RWPE2 (cell line): Measurements from ENCODE around the gene KAZN.

ENCODE experiments used
- ATAC-seq: fragments of 200-7000 bp; cut with Tn5 transposase; 3 replicates; pipeline ENCODE4 v1.9.1; 2021; ENCODE audit warnings: low read depth
- DNase-seq: peaks from one replicate; pipeline ENCODE4 v3.0.0-alpha.2; 2020; ENCODE audit warnings: low spot score
- H3K27ac ChIP-seq: fragments of 450-650 bp; 2 replicates; pipeline ENCODE4 v1.5.1; 2017; ENCODE audit warnings: mild to moderate bottlenecking; ENCODE audit not compliant: poor library complexity, severe bottlenecking
- H3K27me3 ChIP-seq: fragments of 250-450 bp; sonication (Bioruptor Pico); 2 replicates; pipeline ENCODE4 v1.5.1; 2021; ENCODE audit warnings: mild to moderate bottlenecking, moderate library complexity; ENCODE audit not compliant: insufficient read depth, poor library complexity, severe bottlenecking
- H3K36me3 ChIP-seq: fragments of 250-450 bp; sonication (Bioruptor Pico); 2 replicates; pipeline ENCODE4 v1.5.1; 2020; ENCODE audit warnings: low read depth, mild to moderate bottlenecking, moderate library complexity
- H3K4me1 ChIP-seq: fragments of 250-450 bp; sonication (Bioruptor Pico); 2 replicates; pipeline ENCODE4 v1.5.1; 2021; ENCODE audit warnings: mild to moderate bottlenecking, moderate library complexity; ENCODE audit not compliant: insufficient read depth, poor library complexity, severe bottlenecking
- H3K4me3 ChIP-seq: fragments of 250-450 bp; sonication (Bioruptor Pico); 2 replicates; pipeline ENCODE4 v1.5.1; 2021; ENCODE audit warnings: mild to moderate bottlenecking, moderate library complexity; ENCODE audit not compliant: severe bottlenecking
- H3K9me3 ChIP-seq: fragments of 250-450 bp; sonication (Bioruptor Pico); 2 replicates; pipeline ENCODE4 v1.5.1; 2021; ENCODE audit warnings: mild to moderate bottlenecking, moderate library complexity; ENCODE audit not compliant: severe bottlenecking
- TF ChIP-seq, protein P1 (sequence below): fragments of 450-650 bp; IDR thresholded peaks from one replicate; pipeline ENCODE4 v1.5.1; 2017; ENCODE audit warnings: mild to moderate bottlenecking, moderate library complexity; ENCODE audit not compliant: poor library complexity, severe bottlenecking

Gene KAZN

DNA sequence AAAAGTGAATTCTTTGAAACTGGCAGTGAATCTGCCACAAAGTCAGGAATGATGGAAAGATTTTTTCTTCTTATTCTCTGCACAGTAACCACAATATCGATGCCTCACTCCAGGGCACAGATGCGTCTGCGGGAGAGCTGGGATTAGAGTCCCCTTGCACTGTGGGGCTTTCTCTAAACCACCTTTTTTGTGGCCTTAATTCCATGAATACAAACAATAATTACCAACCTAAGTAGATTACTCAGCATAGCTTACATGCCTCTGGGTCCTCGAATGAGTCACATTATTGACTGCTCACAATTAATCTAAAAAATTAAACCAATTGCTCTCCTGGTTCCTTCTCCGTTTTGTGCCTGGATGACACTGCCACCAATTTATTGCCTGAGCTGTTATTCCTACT is 125.8 kb downstream of the KAZN start:
- peak; percentile 44; the same call in 1 of the 3 replicates for ATAC-seq
- TF ChIP-seq, protein P1, sequence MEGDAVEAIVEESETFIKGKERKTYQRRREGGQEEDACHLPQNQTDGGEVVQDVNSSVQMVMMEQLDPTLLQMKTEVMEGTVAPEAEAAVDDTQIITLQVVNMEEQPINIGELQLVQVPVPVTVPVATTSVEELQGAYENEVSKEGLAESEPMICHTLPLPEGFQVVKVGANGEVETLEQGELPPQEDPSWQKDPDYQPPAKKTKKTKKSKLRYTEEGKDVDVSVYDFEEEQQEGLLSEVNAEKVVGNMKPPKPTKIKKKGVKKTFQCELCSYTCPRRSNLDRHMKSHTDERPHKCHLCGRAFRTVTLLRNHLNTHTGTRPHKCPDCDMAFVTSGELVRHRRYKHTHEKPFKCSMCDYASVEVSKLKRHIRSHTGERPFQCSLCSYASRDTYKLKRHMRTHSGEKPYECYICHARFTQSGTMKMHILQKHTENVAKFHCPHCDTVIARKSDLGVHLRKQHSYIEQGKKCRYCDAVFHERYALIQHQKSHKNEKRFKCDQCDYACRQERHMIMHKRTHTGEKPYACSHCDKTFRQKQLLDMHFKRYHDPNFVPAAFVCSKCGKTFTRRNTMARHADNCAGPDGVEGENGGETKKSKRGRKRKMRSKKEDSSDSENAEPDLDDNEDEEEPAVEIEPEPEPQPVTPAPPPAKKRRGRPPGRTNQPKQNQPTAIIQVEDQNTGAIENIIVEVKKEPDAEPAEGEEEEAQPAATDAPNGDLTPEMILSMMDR = no peak
- Histone ChIP-seq H3K4me1 (no peaks in the 10 kb centered on the region), H3K36me3 (no peaks in the 10 kb centered on the region), H3K9me3 (no peaks in the 10 kb centered on the region), H3K4me3 (no peak overlapping the region), H3K27ac (no peak overlapping the region), H3K27me3 (no peaks in the 10 kb centered on the region)
- DNase-seq = no peak

DNA sequence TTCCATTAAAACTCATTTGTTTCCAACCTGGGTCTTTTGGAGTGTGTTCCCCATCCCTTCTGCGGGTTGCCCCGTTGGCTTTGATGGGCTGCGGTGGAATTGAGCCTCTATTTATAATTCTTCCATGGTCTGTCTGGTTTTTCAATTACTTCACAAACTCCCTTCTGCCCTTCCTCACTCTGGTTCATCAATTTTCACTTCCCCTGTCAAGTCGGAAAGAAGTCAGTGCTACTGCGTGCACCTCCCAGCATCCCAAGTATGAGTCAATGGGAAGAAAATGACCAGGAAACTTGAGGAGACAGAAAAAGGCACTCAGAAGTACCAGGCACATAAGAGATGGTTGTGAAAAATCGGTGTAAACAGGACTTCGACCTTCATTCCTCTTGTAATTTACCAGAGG is 126.2 kb downstream of the KAZN start:
- Histone ChIP-seq H3K4me1 (no peaks in the 10 kb centered on the region), H3K9me3 (no peaks in the 10 kb centered on the region), H3K36me3 (no peaks in the 10 kb centered on the region), H3K27me3 (no peaks in the 10 kb centered on the region), H3K27ac (no peak overlapping the region), H3K4me3 (no peak overlapping the region)
- TF ChIP-seq, protein P1 = no peak
- no peak for DNase-seq
- no peak for ATAC-seq

DNA sequence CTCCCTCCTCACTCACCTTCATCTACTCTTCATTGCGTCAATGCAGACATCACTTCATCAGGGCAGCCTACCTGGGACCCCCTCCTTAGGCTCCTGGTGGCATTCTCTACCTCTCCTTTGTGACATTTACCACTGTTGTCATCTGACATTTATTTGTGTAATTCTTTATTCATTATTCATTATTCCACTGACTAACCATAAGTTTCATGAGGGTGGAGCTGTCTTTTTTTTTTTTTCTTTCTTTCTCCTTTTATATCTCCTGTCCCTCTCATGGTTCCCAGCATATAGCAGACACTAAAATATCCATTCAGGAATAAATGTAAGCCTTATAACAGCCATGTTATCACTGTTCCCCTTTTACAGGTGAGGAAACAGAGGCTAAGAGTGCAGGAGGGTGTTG is 126.8 kb downstream of the KAZN start:
- Histone ChIP-seq H3K27ac (no peak overlapping the region), H3K36me3 (no peaks in the 10 kb centered on the region), H3K27me3 (no peaks in the 10 kb centered on the region), H3K9me3 (no peaks in the 10 kb centered on the region), H3K4me1 (no peaks in the 10 kb centered on the region), H3K4me3 (no peak overlapping the region)
- TF ChIP-seq, protein P1 = no peak
- ATAC-seq (no peak), DNase-seq (no peak)

DNA sequence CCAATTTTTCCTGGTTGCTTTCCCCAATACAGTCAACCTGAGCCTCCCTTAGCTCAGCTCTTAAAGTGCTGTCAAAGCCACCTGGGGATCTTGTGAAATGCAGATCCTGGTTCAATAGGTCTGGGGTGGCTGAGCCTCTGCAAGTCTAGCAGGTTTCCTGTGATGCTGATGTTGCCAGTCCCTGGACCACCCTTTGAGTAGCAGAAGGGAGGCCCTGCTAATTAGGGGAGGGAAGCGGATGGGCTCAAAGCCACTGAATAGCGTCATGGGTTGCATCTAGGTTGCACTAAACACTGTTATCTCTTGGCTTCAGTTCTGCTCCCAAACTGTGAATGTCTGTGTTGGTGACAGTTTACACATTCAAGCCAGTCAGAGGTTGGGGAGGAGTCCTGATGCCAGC is 127.2 kb downstream of the KAZN start:
- H3K4me1 ChIP-seq = no peaks in the 10 kb centered on the region
- no peak for DNase-seq
- no peak overlapping the region for H3K27ac ChIP-seq
- ATAC-seq = no peak
- H3K27me3 ChIP-seq = no peaks in the 10 kb centered on the region
- H3K4me3 ChIP-seq = no peak overlapping the region
- no peaks in the 10 kb centered on the region for H3K36me3 ChIP-seq
- no peaks in the 10 kb centered on the region for H3K9me3 ChIP-seq
- TF ChIP-seq, protein P1 = no peak

DNA sequence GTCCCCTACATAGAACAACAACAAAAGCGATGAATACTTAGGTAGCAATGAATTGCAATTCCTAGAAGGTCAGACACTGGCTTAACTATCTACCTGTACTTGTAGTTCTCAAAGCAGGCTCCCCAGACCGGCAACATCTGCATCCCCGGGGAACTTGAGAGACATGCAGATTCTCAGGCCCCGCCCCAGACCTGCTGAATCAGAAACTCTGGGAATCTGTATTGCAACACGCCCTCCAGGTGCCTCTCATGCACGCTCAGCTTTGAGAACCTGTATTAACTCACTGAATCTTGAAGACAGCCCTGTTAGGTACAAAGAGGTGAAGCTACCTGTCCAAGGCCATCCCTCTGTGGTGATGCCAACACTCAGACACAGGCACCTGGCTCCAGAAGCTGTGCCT is 128.1 kb downstream of the KAZN start:
- TF ChIP-seq, protein P1 = no peak
- Histone ChIP-seq H3K9me3 (no peaks in the 10 kb centered on the region), H3K36me3 (no peaks in the 10 kb centered on the region), H3K27me3 (no peaks in the 10 kb centered on the region), H3K4me3 (no peak overlapping the region), H3K4me1 (no peaks in the 10 kb centered on the region), H3K27ac (no peak overlapping the region)
- no peak for DNase-seq
- ATAC-seq = no peak
